Liver (tissue), 9 donors: Measurements from ENCODE around the gene MYO18A. TPM values are rescaled to one million over a fixed set of nuclear protein-coding genes. Genes with fewer than 3 reads are reported as not detected.

ENCODE experiments used
- DNase-seq: peaks from one replicate; pipeline ENCODE4 v3.0.0-alpha.2; 2017; ENCODE audit warnings: low spot score
- H3K27ac ChIP-seq, 2 donors: one replicate each; pipeline ENCODE4 v1.7.0; 2013; ENCODE audit warnings: inconsistent platforms in 2 of 2, low read length in 2 of 2, control low read depth in 1 of 2, low read depth in 1 of 2, mild to moderate bottlenecking in 1 of 2
- H3K27me3 ChIP-seq, 4 donors: one replicate each; pipeline versions ENCODE4 v1.6.1 to v1.7.0; 2013; ENCODE audit warnings: low read length in 3 of 4, inconsistent platforms in 1 of 4, mild to moderate bottlenecking in 1 of 4, moderate library complexity in 1 of 4; ENCODE audit not compliant: control insufficient read depth in 4 of 4, insufficient read depth in 4 of 4
- H3K36me3 ChIP-seq, 4 donors: one replicate each; pipeline versions ENCODE4 v1.6.1 to v1.7.0; 2013; ENCODE audit warnings: low read length in 3 of 4, mild to moderate bottlenecking in 3 of 4, low read depth in 1 of 4, moderate library complexity in 1 of 4; ENCODE audit not compliant: control insufficient read depth in 4 of 4, insufficient read depth in 3 of 4
- H3K4me1 ChIP-seq, 4 donors: one replicate each; pipeline versions ENCODE4 v1.6.1 to v1.7.0; 2013; ENCODE audit warnings: low read length in 3 of 4, mild to moderate bottlenecking in 3 of 4, moderate library complexity in 1 of 4; ENCODE audit not compliant: control insufficient read depth in 4 of 4, insufficient read depth in 4 of 4
- H3K4me3 ChIP-seq, 3 donors: one replicate each; pipeline versions ENCODE4 v1.6.1 to v1.7.0; 2013; ENCODE audit warnings: low read length in 3 of 3, control low read depth in 1 of 3, low read depth in 1 of 3, mild to moderate bottlenecking in 1 of 3
- H3K9ac ChIP-seq, 2 donors: one replicate each; pipeline ENCODE4 v1.7.0; 2013; ENCODE audit warnings: low read length in 2 of 2, mild to moderate bottlenecking in 2 of 2, moderate library complexity in 2 of 2, control low read depth in 1 of 2, low read depth in 1 of 2
- H3K9me3 ChIP-seq, 4 donors: one replicate each; pipeline versions ENCODE4 v1.6.1 to v1.7.0; 2013; ENCODE audit warnings: low read length in 3 of 4; ENCODE audit not compliant: control insufficient read depth in 4 of 4
- ATF3 ChIP-seq: IDR thresholded peaks from 2 replicates; pipeline ENCODE4 v1.6.1; 2016; ENCODE audit warnings: antibody characterized with exemption
- CTCF ChIP-seq: fragments of 150-350 bp; IDR thresholded peaks from 2 replicates; pipeline ENCODE4 v1.5.1; 2017; ENCODE audit warnings: improper control_type of control experiment, low read depth, low read length; ENCODE audit not compliant: missing input control
- EGR1 ChIP-seq, 2 donors: IDR thresholded peaks; 2 replicates each; pipeline ENCODE4 v1.6.1; 2016 to 2018; ENCODE audit warnings: antibody characterized with exemption in 2 of 2, low read depth in 2 of 2
- FOXA1 ChIP-seq: IDR thresholded peaks from 2 replicates; pipeline ENCODE4 v1.6.1; 2016; ENCODE audit warnings: antibody characterized with exemption
- FOXA2 ChIP-seq: IDR thresholded peaks from 2 replicates; pipeline ENCODE4 v1.6.1; 2016; ENCODE audit warnings: antibody characterized with exemption
- GABPA ChIP-seq, 2 donors: IDR thresholded peaks in 1 of 2; conservative IDR thresholded peaks in 1 of 2; 2 replicates each; pipeline ENCODE4 v1.6.1; 2016; ENCODE audit warnings: antibody characterized with exemption in 2 of 2, mild to moderate bottlenecking in 1 of 2, moderate library complexity in 1 of 2
- HNF4A ChIP-seq, 2 donors: conservative IDR thresholded peaks; 2 replicates each; pipeline ENCODE4 v1.6.1; 2016; ENCODE audit warnings: antibody characterized with exemption in 2 of 2, mild to moderate bottlenecking in 2 of 2
- HNF4G ChIP-seq: IDR thresholded peaks from 2 replicates; pipeline ENCODE4 v1.6.1; 2016; ENCODE audit warnings: antibody characterized with exemption
- JUND ChIP-seq, 2 donors: IDR thresholded peaks; 2 replicates each; pipeline ENCODE4 v1.6.1; 2016; ENCODE audit warnings: antibody characterized with exemption in 2 of 2
- MAX ChIP-seq: IDR thresholded peaks from 2 replicates; pipeline ENCODE4 v1.6.1; 2016; ENCODE audit warnings: antibody characterized with exemption
- NR2F2 ChIP-seq: IDR thresholded peaks from 2 replicates; pipeline ENCODE4 v1.6.1; 2016; ENCODE audit warnings: antibody characterized with exemption
- RAD21 ChIP-seq, 2 donors: IDR thresholded peaks; 2 replicates each; pipeline ENCODE4 v1.6.1; 2016; ENCODE audit warnings: antibody characterized with exemption in 2 of 2, mild to moderate bottlenecking in 2 of 2
- REST ChIP-seq: IDR thresholded peaks from 2 replicates; pipeline ENCODE4 v1.6.1; 2016; ENCODE audit warnings: antibody characterized with exemption, mild to moderate bottlenecking
- RXRA ChIP-seq, 2 donors: IDR thresholded peaks; 2 replicates each; pipeline ENCODE4 v1.6.1; 2017 to 2018; ENCODE audit warnings: antibody characterized with exemption in 2 of 2, mild to moderate bottlenecking in 1 of 2
- SP1 ChIP-seq: IDR thresholded peaks from 2 replicates; pipeline ENCODE4 v1.6.1; 2018; ENCODE audit warnings: antibody characterized with exemption, mild to moderate bottlenecking
- TAF1 ChIP-seq: conservative IDR thresholded peaks from 2 replicates; pipeline ENCODE4 v1.6.1; 2016; ENCODE audit warnings: antibody characterized with exemption, mild to moderate bottlenecking
- YY1 ChIP-seq: IDR thresholded peaks from 2 replicates; pipeline ENCODE4 v1.6.1; 2016; ENCODE audit warnings: antibody characterized with exemption, mild to moderate bottlenecking
- ZBTB33 ChIP-seq: IDR thresholded peaks from 2 replicates; pipeline ENCODE4 v1.6.1; 2016; ENCODE audit warnings: antibody characterized with exemption
- WGBS: extraction: QIAGEN DNeasy Blood & Tissue Kit; methylation state at CpG from one replicate; pipeline ENCODE4 v1.1.7; 2013; 5-methylcytosine and 5-hydroxymethylcytosine counted together
- polyA plus RNA-seq, 2 donors: library from polyadenylated mRNA; stranded (reverse) in 1 of 2; unstranded in 1 of 2; fragments of 200-250 nt in 1 of 2; fragments of >200 nt in 1 of 2; fragmentation: Nextera tagmentation in 1 of 2; extraction: Ambion mirVana in 1 of 2; gene quantifications; one replicate each; pipeline versions ENCODE4 v1.2.1 to v1.2.3, GENCODE V29; 2013 to 2015
- total RNA-seq, 2 donors: library from RNA; depleted of rRNA; stranded (reverse); fragments of >200 nt; gene quantifications; one replicate each; pipeline ENCODE4 v1.2.3, GENCODE V29; 2014
- donor health status: healthy.
- donor health status: healthy.
- donor health status: healthy.
- donor health status: healthy.
- donor health status: healthy.

The MYO18A gene
- total and polyA plus RNA-seq, 4 donors, result 26.3 to 81.6 (median 37.3) TPM

GRCh38 chr17:29062215-29062614, 118.0 kb downstream of the MYO18A start:
- Histone ChIP-seq H3K4me1 (peaks cover 0 to 4% (median 0%) of the 10 kb centered on the region in 4 donors), H3K27ac (no peak overlapping the region), H3K9me3 (no peaks in the 10 kb centered on the region), H3K4me3 (no peak overlapping the region), H3K27me3 (no peaks in the 10 kb centered on the region), H3K9ac (no peak overlapping the region), H3K36me3 (peaks cover 0 to 2% (median under 1%) of the 10 kb centered on the region in 4 donors)
- 95% methylated on average over 9 of the region's 9 CpGs for WGBS
- TF ChIP-seq NR2F2 (no peak), SP1 (no peak), EGR1 (IDR thresholded peaks at IDR 0.05; ENCODE audit: low read depth in 2 of 2) (no peak), GABPA (IDR thresholded peaks at IDR 0.05 in 1 of 2, conservative IDR thresholded peaks at IDR 0.05 in 1 of 2) (no peak), HNF4A (conservative IDR thresholded peaks at IDR 0.05) (no peak), TAF1 (no peak), HNF4G (no peak), FOXA2 (no peak), REST (no peak)
- no peak for DNase-seq

- peaks cover 0 to 4% (median under 1%) of the 10 kb centered on the region in 4 donors for H3K4me1 ChIP-seq
- H3K36me3 ChIP-seq, result peaks cover 0 to 5% (median 5%) of the 10 kb centered on the region in 4 donors
- no peak for DNase-seq
- H3K9me3 ChIP-seq, result no peaks in the 10 kb centered on the region
- H3K9ac ChIP-seq, result no peak overlapping the region
- 35% methylated on average over 8 of the region's 8 CpGs for WGBS
- no peaks in the 10 kb centered on the region for H3K27me3 ChIP-seq
- no peak overlapping the region for H3K4me3 ChIP-seq
- H3K27ac ChIP-seq, result peak overlapping the region in 1 of 2 donors; percentile 12
- TF ChIP-seq RAD21 (IDR thresholded peaks at IDR 0.05) (no peak), ZBTB33 (no peak), FOXA2 (no peak), ATF3 (no peak), GABPA (IDR thresholded peaks at IDR 0.05 in 1 of 2, conservative IDR thresholded peaks at IDR 0.05 in 1 of 2) (no peak), FOXA1 (no peak), MAX (no peak), SP1 (no peak), REST (no peak), HNF4A (conservative IDR thresholded peaks at IDR 0.05) (no peak), HNF4G (no peak), JUND (IDR thresholded peaks at IDR 0.05) (no peak), TAF1 (no peak), YY1 (no peak), NR2F2 (no peak), EGR1 (IDR thresholded peaks at IDR 0.05; ENCODE audit: low read depth in 2 of 2) (no peak), CTCF (no peak), RXRA (IDR thresholded peaks at IDR 0.05) (no peak)
Measured at GRCh38 chr17:29061036-29061435, 119.2 kb downstream of the MYO18A start.
